Keratinocyte (primary cell): ENCODE measurements around the gene USP48.

ENCODE experiments used
- CTCF ChIP-seq, 3 experiments: IDR thresholded peaks in 1 of 3; conservative IDR thresholded peaks in 1 of 3; optimal IDR thresholded peaks in 1 of 3; 2 replicates in 2 of 3; 3 replicates in 1 of 3; pipeline versions ENCODE3 to v1.5.1; 2011; ENCODE audit warnings: low read length in 3 of 3, mild to moderate bottlenecking in 3 of 3, moderate library complexity in 2 of 3, control low read depth in 1 of 3, inconsistent platforms in 1 of 3; ENCODE audit not compliant: insufficient read depth in 2 of 3; ENCODE audit errors: extremely low read depth in 1 of 3
- EZH2 ChIP-seq: IDR thresholded peaks from one replicate; pipeline ENCODE4 v1.6.1; 2012; ENCODE audit warnings: inconsistent platforms, mild to moderate bottlenecking, low read length, moderate library complexity

GRCh38 chr1:21665711-21666575 lies 117.0 kb downstream of the USP48 start:
- no peak for TF ChIP-seq CTCF (optimal IDR thresholded peaks at IDR 0.05 in 1 of 3, IDR thresholded peaks at IDR 0.05 in 1 of 3, conservative IDR thresholded peaks at IDR 0.05 in 1 of 3; ENCODE audit: extremely low read depth in 1 of 3, insufficient read depth in 2 of 3, low read length in 3 of 3)
- TF ChIP-seq EZH2, result peak; percentile 0
